CD8-positive, alpha-beta memory T cell (primary cell): ENCODE measurements around the gene RPS19BP1. TPM values are rescaled to one million over a fixed set of nuclear protein-coding genes. Genes with fewer than 3 reads are reported as not detected.

Source experiments
- CTCF ChIA-PET: fragments of 350-600 bp; sonication (Branson Sonifier 250); formaldehyde crosslinking; loops from one replicate; lab custom pipeline; 2021; ENCODE audit warnings: antibody characterized with exemption; lab: Charles Lee
- POLR2A ChIA-PET: fragments of 350-600 bp; sonication (Branson Sonifier 250); formaldehyde crosslinking; loops from one replicate; lab custom pipeline; 2021; ENCODE audit warnings: antibody characterized with exemption; lab: Charles Lee
- DNase-seq, 5 donors: peaks; one replicate each; pipeline versions ENCODE4 v3.0.0 to v3.0.0-alpha.2; 2020 to 2022; ENCODE audit warnings: mixed read lengths in 1 of 5
- H3K27ac ChIP-seq: one replicate; pipeline ENCODE4 v1.7.0; 2013; ENCODE audit warnings: low read depth, mild to moderate bottlenecking, low read length, moderate library complexity
- H3K27me3 ChIP-seq: 2 replicates; pipeline ENCODE4 v1.7.0; 2013; ENCODE audit warnings: low read length, mild to moderate bottlenecking; ENCODE audit not compliant: insufficient read depth, poor library complexity, severe bottlenecking
- H3K36me3 ChIP-seq: 2 replicates; pipeline ENCODE4 v1.7.0; 2013; ENCODE audit warnings: mild to moderate bottlenecking, low read length, moderate library complexity; ENCODE audit not compliant: insufficient read depth
- H3K4me1 ChIP-seq: 2 replicates; pipeline ENCODE4 v1.7.0; 2013; ENCODE audit warnings: mild to moderate bottlenecking, low read length, moderate library complexity; ENCODE audit not compliant: insufficient read depth
- H3K4me3 ChIP-seq: 2 replicates; pipeline ENCODE4 v1.7.0; 2013; ENCODE audit warnings: mild to moderate bottlenecking, low read length
- H3K9me3 ChIP-seq: 2 replicates; pipeline ENCODE4 v1.7.0; 2013; ENCODE audit warnings: mild to moderate bottlenecking, low read length
- H3K27ac Mint-ChIP-seq, 8 donors: one replicate each; pipeline ENCODE4 v1.8.0; 2020 to 2021; ENCODE audit warnings: mixed read lengths in 8 of 8, mild to moderate bottlenecking in 6 of 8, inconsistent platforms in 3 of 8, moderate library complexity in 3 of 8
- H3K27me3 Mint-ChIP-seq, 2 donors: one replicate each; pipeline ENCODE4 v1.8.0; 2020 to 2021; ENCODE audit warnings: mixed read lengths in 2 of 2, mild to moderate bottlenecking in 1 of 2, moderate library complexity in 1 of 2
- H3K36me3 Mint-ChIP-seq, 3 donors: one replicate each; pipeline ENCODE4 v1.8.0; 2020 to 2021; ENCODE audit warnings: mixed read lengths in 3 of 3, inconsistent platforms in 1 of 3, mild to moderate bottlenecking in 1 of 3
- H3K4me1 Mint-ChIP-seq, 3 donors: one replicate each; pipeline ENCODE4 v1.8.0; 2020 to 2021; ENCODE audit warnings: mixed read lengths in 3 of 3, inconsistent platforms in 1 of 3, mild to moderate bottlenecking in 1 of 3
- H3K4me3 Mint-ChIP-seq, 7 donors: one replicate each; pipeline ENCODE4 v1.8.0; 2020 to 2021; ENCODE audit warnings: mixed read lengths in 7 of 7, mild to moderate bottlenecking in 6 of 7, moderate library complexity in 4 of 7, inconsistent platforms in 2 of 7
- H3K9me3 Mint-ChIP-seq, 5 donors: one replicate each; pipeline ENCODE4 v1.8.0; 2020 to 2022; ENCODE audit warnings: mixed read lengths in 5 of 5, mild to moderate bottlenecking in 3 of 5, moderate library complexity in 2 of 5, inconsistent platforms in 1 of 5
- polyA plus RNA-seq: library from polyadenylated mRNA; unstranded; fragments of 300-500 nt; fragmentation: Illumina TruSeq; gene quantifications from one replicate; pipeline ENCODE4 v1.2.3, GENCODE V29; 2021
- total RNA-seq, 2 experiments: library from RNA; stranded (reverse); gene quantifications; one replicate each; pipeline ENCODE4 v1.2.3, GENCODE V29; 2021

RPS19BP1 gene
- total and polyA plus RNA-seq, 3 experiments from 2014 or later: 128 to 160 (median 158) TPM

- H3K36me3 ChIP-seq: no peaks in the 10 kb centered on the region
- Mint-ChIP-seq H3K9me3 (no peaks in the 10 kb centered on the region), H3K4me3 (no peak overlapping the region), H3K27ac (no peak overlapping the region), H3K4me1 (peaks cover 1 to 9% (median 9%) of the 10 kb centered on the region in 3 donors), H3K36me3 (no peaks in the 10 kb centered on the region), H3K27me3 (peaks cover under 1 to 4% of the 10 kb centered on the region in 2 donors)
- H3K4me1 ChIP-seq: peaks cover 9% of the 10 kb centered on the region
- no peak for DNase-seq
- H3K4me3 ChIP-seq: no peak overlapping the region
- no peaks in the 10 kb centered on the region for H3K27me3 ChIP-seq
- H3K9me3 ChIP-seq: no peaks in the 10 kb centered on the region
- CTCF ChIA-PET: interaction anchor here (0.9 to 5.0 kb wide), 3 partner anchors 405 to 535 kb away, joined by 3 to 60 read pairs (median 3); no protein-coding TSS in a partner anchor
- POLR2A ChIA-PET: no interaction called here
- H3K27ac ChIP-seq: no peak overlapping the region
These were observed 5.4 kb upstream of the RPS19BP1 start for GRCh38 chr22:39537975-39538374.

GRCh38 chr22:39536711-39537110 is 4.2 kb upstream of the RPS19BP1 start:
- Mint-ChIP-seq H3K4me3 (no peak overlapping the region), H3K36me3 (peaks cover 0 to 9% (median 0%) of the 10 kb centered on the region in 3 donors), H3K27me3 (peaks cover 0 to 1% of the 10 kb centered on the region in 2 donors), H3K27ac (no peak overlapping the region), H3K4me1 (peaks cover 10 to 20% (median 20%) of the 10 kb centered on the region in 3 donors), H3K9me3 (no peaks in the 10 kb centered on the region)
- POLR2A ChIA-PET: interaction anchor here (1.0 kb wide), 1 partner anchor 17 kb away, joined by 4 read pairs; the partner anchor contains the start of gene ATF4
- H3K4me3 ChIP-seq: no peak overlapping the region
- no peak overlapping the region for H3K27ac ChIP-seq
- no peaks in the 10 kb centered on the region for H3K27me3 ChIP-seq
- DNase-seq: no peak
- CTCF ChIA-PET: interaction anchor here (5.0 kb wide), 1 partner anchor 488 kb away, joined by 60 read pairs; no protein-coding TSS in a partner anchor
- H3K9me3 ChIP-seq: no peaks in the 10 kb centered on the region
- H3K36me3 ChIP-seq: no peaks in the 10 kb centered on the region
- H3K4me1 ChIP-seq: peaks cover 14% of the 10 kb centered on the region

- Histone ChIP-seq H3K4me1 (peaks cover 22% of the 10 kb centered on the region), H3K4me3 (no peak overlapping the region), H3K27ac (no peak overlapping the region), H3K36me3 (peaks cover 4% of the 10 kb centered on the region), H3K9me3 (no peaks in the 10 kb centered on the region), H3K27me3 (no peaks in the 10 kb centered on the region)
- ChIA-PET POLR2A (interaction anchor here (1.0 kb wide), 1 partner anchor 16 kb away, joined by 4 read pairs; the partner anchor contains the start of gene ATF4), CTCF (interaction anchor here (0.5 to 5.0 kb wide), 11 partner anchors 14 to 1212 kb away, joined by 3 to 60 read pairs (median 10); no protein-coding TSS in a partner anchor)
- Mint-ChIP-seq H3K36me3 (peaks cover 0 to 15% (median 3%) of the 10 kb centered on the region in 3 donors), H3K9me3 (no peaks in the 10 kb centered on the region), H3K4me1 (peaks cover 18 to 28% (median 28%) of the 10 kb centered on the region in 3 donors), H3K27ac (peak overlapping the region in 1 of 8 donors; percentile 75), H3K27me3 (peaks cover 0 to 1% of the 10 kb centered on the region in 2 donors), H3K4me3 (no peak overlapping the region)
- no peak for DNase-seq
These were observed 3.4 kb upstream of the RPS19BP1 start for GRCh38 chr22:39535831-39536449.

GRCh38 chr22:39535357-39535725 is 2.8 kb upstream of the RPS19BP1 start:
- Mint-ChIP-seq H3K27me3 (no peaks in the 10 kb centered on the region), H3K36me3 (peaks cover 0 to 21% (median 3%) of the 10 kb centered on the region in 3 donors), H3K27ac (no peak overlapping the region), H3K4me3 (no peak overlapping the region), H3K4me1 (peaks cover 23 to 34% (median 34%) of the 10 kb centered on the region in 3 donors), H3K9me3 (no peaks in the 10 kb centered on the region)
- no peaks in the 10 kb centered on the region for H3K9me3 ChIP-seq
- peaks cover 7% of the 10 kb centered on the region for H3K36me3 ChIP-seq
- H3K27me3 ChIP-seq: no peaks in the 10 kb centered on the region
- H3K4me1 ChIP-seq: peaks cover 28% of the 10 kb centered on the region
- H3K4me3 ChIP-seq: no peak overlapping the region
- ChIA-PET CTCF (interaction anchor here (0.5 to 5.0 kb wide), 41 partner anchors 9 to 1213 kb away, joined by 3 to 60 read pairs (median 3); partner anchors contain the start of gene MRTFA), POLR2A (interaction anchor here (1.2 kb wide), 2 partner anchors 15 to 509 kb away, joined by 4 to 5 read pairs; partner anchors contain the start of gene ATF4)
- no peak for DNase-seq
- no peak overlapping the region for H3K27ac ChIP-seq

GRCh38 chr22:39534591-39535356 is 2.2 kb upstream of the RPS19BP1 start:
- Mint-ChIP-seq H3K9me3 (no peaks in the 10 kb centered on the region), H3K27me3 (no peaks in the 10 kb centered on the region), H3K27ac (no peak overlapping the region), H3K4me1 (peaks cover 27 to 40% (median 39%) of the 10 kb centered on the region in 3 donors), H3K36me3 (peaks cover 0 to 26% (median 3%) of the 10 kb centered on the region in 3 donors), H3K4me3 (peak overlapping the region in 1 of 7 donors; percentile 69)
- no peak overlapping the region for H3K4me3 ChIP-seq
- peaks cover 34% of the 10 kb centered on the region for H3K4me1 ChIP-seq
- DNase-seq: peak; percentile 70 to 86 (median 77)
- CTCF ChIA-PET: interaction anchor here (0.5 to 5.0 kb wide), 52 partner anchors 8 to 1213 kb away, joined by 3 to 60 read pairs (median 3); partner anchors contain the start of genes MIEF1 and MRTFA
- no peaks in the 10 kb centered on the region for H3K9me3 ChIP-seq
- POLR2A ChIA-PET: interaction anchor here (1.0 to 1.2 kb wide), 3 partner anchors 15 to 510 kb away, joined by 3 to 5 read pairs (median 4); partner anchors contain the start of genes ATF4 and RPL3
- H3K27me3 ChIP-seq: no peaks in the 10 kb centered on the region
- peaks cover 12% of the 10 kb centered on the region for H3K36me3 ChIP-seq
- H3K27ac ChIP-seq: no peak overlapping the region

GRCh38 chr22:39534092-39534506 is 1.6 kb upstream of the RPS19BP1 start:
- no peak overlapping the region for H3K4me3 ChIP-seq
- ChIA-PET POLR2A (interaction anchor here (1.0 to 1.2 kb wide), 3 partner anchors 14 to 510 kb away, joined by 3 to 5 read pairs (median 4); partner anchors contain the start of genes ATF4 and RPL3), CTCF (interaction anchor here (0.8 to 5.0 kb wide), 33 partner anchors 9 to 1103 kb away, joined by 3 to 60 read pairs (median 4); partner anchors contain the start of genes MIEF1 and MRTFA)
- H3K4me3 Mint-ChIP-seq: peak overlapping the region in 1 of 7 donors; percentile 32
- no peak overlapping the region for H3K27ac ChIP-seq
- peaks cover 0 to 33% (median 3%) of the 10 kb centered on the region in 3 donors for H3K36me3 Mint-ChIP-seq
- H3K4me1 Mint-ChIP-seq: peaks cover 33 to 47% (median 46%) of the 10 kb centered on the region in 3 donors
- peaks cover 18% of the 10 kb centered on the region for H3K36me3 ChIP-seq
- peaks cover 41% of the 10 kb centered on the region for H3K4me1 ChIP-seq
- no peaks in the 10 kb centered on the region for H3K27me3 Mint-ChIP-seq
- no peaks in the 10 kb centered on the region for H3K9me3 Mint-ChIP-seq
- peak overlapping the region in 1 of 8 donors; percentile 54 for H3K27ac Mint-ChIP-seq
- no peaks in the 10 kb centered on the region for H3K27me3 ChIP-seq
- DNase-seq: no peak
- H3K9me3 ChIP-seq: no peaks in the 10 kb centered on the region

- H3K4me1 ChIP-seq: peaks cover 70% of the 10 kb centered on the region
- peaks cover 18% of the 10 kb centered on the region for H3K36me3 ChIP-seq
- DNase-seq: peak in 1 of 5 donors; percentile 52
- ChIA-PET CTCF (interaction anchor here (0.6 to 4.9 kb wide), 15 partner anchors 11 to 564 kb away, joined by 3 to 57 read pairs (median 5); partner anchors contain the start of genes ATF4, MIEF1 and TAB1), POLR2A (interaction anchor here (0.6 to 2.3 kb wide), 6 partner anchors 10 to 513 kb away, joined by 3 to 33 read pairs (median 4); partner anchors contain the start of gene ATF4)
- peak overlapping the region; percentile 87 to 97 (median 93) for H3K4me3 Mint-ChIP-seq
- H3K27ac Mint-ChIP-seq: peak overlapping the region in 7 of 8 donors; percentile 66 to 97 (median 87)
- no peak overlapping the region for H3K27ac ChIP-seq
- peak overlapping the region; percentile 92 for H3K4me3 ChIP-seq
- H3K27me3 ChIP-seq: no peaks in the 10 kb centered on the region
- no peaks in the 10 kb centered on the region for H3K27me3 Mint-ChIP-seq
- H3K9me3 ChIP-seq: no peaks in the 10 kb centered on the region
- H3K4me1 Mint-ChIP-seq: peaks cover 56 to 76% (median 73%) of the 10 kb centered on the region in 3 donors
- H3K36me3 Mint-ChIP-seq: peaks cover 0 to 45% (median 3%) of the 10 kb centered on the region in 3 donors
- no peaks in the 10 kb centered on the region for H3K9me3 Mint-ChIP-seq
These were observed 1.7 kb downstream of the RPS19BP1 start for GRCh38 chr22:39530692-39531331.
